CD4-positive, alpha-beta T cell (primary cell): Measurements from ENCODE around the gene NDUFB8. TPM values are rescaled to one million over a fixed set of nuclear protein-coding genes. Genes with fewer than 3 reads are reported as not detected.

Experiments
- ATAC-seq: fragments of 200-7000 bp; cut with Tn5 transposase; one replicate; pipeline ENCODE4 v1.10.0; 2022; ENCODE audit warnings: mild to moderate bottlenecking; ENCODE audit not compliant: poor library complexity
- CTCF ChIA-PET: fragments of 350-600 bp; sonication (Branson Sonifier 250); formaldehyde crosslinking; loops from one replicate; lab custom pipeline; 2021; ENCODE audit warnings: antibody characterized with exemption, inconsistent platforms; lab: Charles Lee
- POLR2A ChIA-PET: fragments of 350-600 bp; sonication (Branson Sonifier 250); formaldehyde crosslinking; loops from one replicate; lab custom pipeline; 2021; ENCODE audit warnings: antibody characterized with exemption, inconsistent platforms; lab: Charles Lee
- DNase-seq, 14 experiments: peaks; one replicate each; pipeline ENCODE4 v3.0.0-alpha.2; 2013 to 2020; ENCODE audit warnings: mixed read lengths in 2 of 14
- H3K27ac ChIP-seq, 2 donors: one replicate each; pipeline versions ENCODE4 v1.5.1 to v1.7.0; 2013; ENCODE audit warnings: low read length in 2 of 2, low read depth in 1 of 2, mild to moderate bottlenecking in 1 of 2
- H3K27me3 ChIP-seq, 2 experiments: 1 replicate in 1 of 2; 2 replicates in 1 of 2; pipeline versions ENCODE4 v1.6.1 to v1.7.0; 2013; ENCODE audit warnings: low read length in 2 of 2, control low read depth in 1 of 2, mild to moderate bottlenecking in 1 of 2, moderate library complexity in 1 of 2; ENCODE audit not compliant: insufficient read depth in 2 of 2, control insufficient read depth in 1 of 2
- H3K36me3 ChIP-seq: one replicate; pipeline ENCODE4 v1.6.1; 2013; ENCODE audit warnings: low read length, control low read depth; ENCODE audit not compliant: insufficient read depth
- H3K4me1 ChIP-seq: one replicate; pipeline ENCODE4 v1.6.1; 2013; ENCODE audit warnings: low read length, control low read depth; ENCODE audit not compliant: insufficient read depth
- H3K4me3 ChIP-seq: one replicate; pipeline ENCODE4 v1.5.1; 2013; ENCODE audit warnings: mild to moderate bottlenecking, low read length, moderate library complexity
- H3K9me3 ChIP-seq, 2 experiments: 1 replicate in 1 of 2; 2 replicates in 1 of 2; pipeline versions ENCODE4 v1.6.1 to v1.7.0; 2013; ENCODE audit warnings: low read length in 2 of 2, mild to moderate bottlenecking in 2 of 2, control low read depth in 1 of 2, moderate library complexity in 1 of 2; ENCODE audit not compliant: control insufficient read depth in 1 of 2, insufficient read depth in 1 of 2
- H3K27ac Mint-ChIP-seq: one replicate; pipeline ENCODE4 v1.8.0; 2020; ENCODE audit warnings: mixed read lengths
- H3K27me3 Mint-ChIP-seq: one replicate; pipeline ENCODE4 v1.8.0; 2021; ENCODE audit warnings: mixed read lengths
- H3K36me3 Mint-ChIP-seq: one replicate; pipeline ENCODE4 v1.8.0; 2021; ENCODE audit warnings: low read depth, mixed read lengths
- H3K4me1 Mint-ChIP-seq: one replicate; pipeline ENCODE4 v1.8.0; 2021; ENCODE audit warnings: low read depth, mixed read lengths
- H3K4me3 Mint-ChIP-seq: one replicate; pipeline ENCODE4 v1.8.0; 2020; ENCODE audit warnings: mild to moderate bottlenecking, mixed read lengths
- H3K9me3 Mint-ChIP-seq: one replicate; pipeline ENCODE4 v1.8.0; 2020; ENCODE audit warnings: mixed read lengths
- intact Hi-C, 2 experiments: fragments of 100-400 bp; cut with DNase I in 1 of 2; cut with micrococcal nuclease in 1 of 2; formaldehyde crosslinking; loops; one replicate each; pipeline versions ENCODE4 v1.15.1 to v1.9.0; 2023 to 2025; cut with DNase I, micrococcal nuclease
- total RNA-seq, 174 experiments: library from RNA in 2 of 174; stranded (reverse) in 2 of 174; gene quantifications; one replicate each; pipeline ENCODE4 v1.2.3 and lab custom pipeline; 2021 to 2026
- TF ChIP-seq, protein P1 (sequence below): fragments of 200-600 bp; IDR thresholded peaks from one replicate; pipeline ENCODE4 v1.8.0; 2022; ENCODE audit warnings: antibody characterized with exemption, mild to moderate bottlenecking

NDUFB8 gene
- total RNA-seq, 2 experiments from 2014 or later = 155 to 173 TPM

DNA sequence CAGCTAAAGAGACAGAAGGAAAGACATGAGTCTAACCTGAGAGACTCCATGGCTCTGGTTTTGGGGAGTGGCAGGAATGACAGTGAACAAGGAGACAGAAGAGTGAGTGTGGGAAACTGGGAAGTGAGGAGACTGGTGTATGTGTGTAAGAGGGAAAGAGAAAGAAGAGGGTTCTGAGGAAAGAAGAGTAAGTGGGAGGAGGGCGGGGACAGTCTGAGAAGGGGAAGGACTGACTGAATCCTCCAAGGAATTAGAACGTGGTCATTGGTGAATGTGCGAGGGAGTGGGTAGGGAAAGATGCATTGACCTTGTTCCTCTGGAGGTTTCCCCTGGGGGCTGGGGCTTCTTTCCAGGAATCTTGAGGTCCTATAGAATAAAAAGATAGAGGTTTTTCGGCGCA lies 40.3 kb downstream of the NDUFB8 start:
- Mint-ChIP-seq H3K27me3 (no peaks in the 10 kb centered on the region), H3K4me1 (no peaks in the 10 kb centered on the region), H3K36me3 (peaks cover 77% of the 10 kb centered on the region), H3K9me3 (no peaks in the 10 kb centered on the region), H3K27ac (no peak overlapping the region), H3K4me3 (no peak overlapping the region)
- no peak overlapping the region for H3K4me3 ChIP-seq
- H3K27ac ChIP-seq = no peak overlapping the region
- POLR2A ChIA-PET = no interaction called here
- H3K4me1 ChIP-seq = no peaks in the 10 kb centered on the region
- H3K36me3 ChIP-seq = peaks cover 49% of the 10 kb centered on the region
- no peak for ATAC-seq
- no peak for DNase-seq
- CTCF ChIA-PET = no interaction called here
- TF ChIP-seq, protein P1, sequence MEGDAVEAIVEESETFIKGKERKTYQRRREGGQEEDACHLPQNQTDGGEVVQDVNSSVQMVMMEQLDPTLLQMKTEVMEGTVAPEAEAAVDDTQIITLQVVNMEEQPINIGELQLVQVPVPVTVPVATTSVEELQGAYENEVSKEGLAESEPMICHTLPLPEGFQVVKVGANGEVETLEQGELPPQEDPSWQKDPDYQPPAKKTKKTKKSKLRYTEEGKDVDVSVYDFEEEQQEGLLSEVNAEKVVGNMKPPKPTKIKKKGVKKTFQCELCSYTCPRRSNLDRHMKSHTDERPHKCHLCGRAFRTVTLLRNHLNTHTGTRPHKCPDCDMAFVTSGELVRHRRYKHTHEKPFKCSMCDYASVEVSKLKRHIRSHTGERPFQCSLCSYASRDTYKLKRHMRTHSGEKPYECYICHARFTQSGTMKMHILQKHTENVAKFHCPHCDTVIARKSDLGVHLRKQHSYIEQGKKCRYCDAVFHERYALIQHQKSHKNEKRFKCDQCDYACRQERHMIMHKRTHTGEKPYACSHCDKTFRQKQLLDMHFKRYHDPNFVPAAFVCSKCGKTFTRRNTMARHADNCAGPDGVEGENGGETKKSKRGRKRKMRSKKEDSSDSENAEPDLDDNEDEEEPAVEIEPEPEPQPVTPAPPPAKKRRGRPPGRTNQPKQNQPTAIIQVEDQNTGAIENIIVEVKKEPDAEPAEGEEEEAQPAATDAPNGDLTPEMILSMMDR = no peak
- no peaks in the 10 kb centered on the region for H3K27me3 ChIP-seq
- intact Hi-C loops = no loop called here
- H3K9me3 ChIP-seq = no peaks in the 10 kb centered on the region

- TF ChIP-seq, protein P1 = no peak
- Histone ChIP-seq H3K27ac (no peak overlapping the region), H3K4me1 (peaks cover 5% of the 10 kb centered on the region), H3K36me3 (peaks cover 41% of the 10 kb centered on the region), H3K9me3 (no peaks in the 10 kb centered on the region), H3K27me3 (no peaks in the 10 kb centered on the region), H3K4me3 (no peak overlapping the region)
- H3K4me1 Mint-ChIP-seq = peaks cover 5% of the 10 kb centered on the region
- POLR2A ChIA-PET = no interaction called here
- peaks cover 59% of the 10 kb centered on the region for H3K36me3 Mint-ChIP-seq
- H3K27ac Mint-ChIP-seq = no peak overlapping the region
- no peak overlapping the region for H3K4me3 Mint-ChIP-seq
- ATAC-seq = no peak
- DNase-seq = no peak
- H3K9me3 Mint-ChIP-seq = no peaks in the 10 kb centered on the region
- CTCF ChIA-PET = no interaction called here
- H3K27me3 Mint-ChIP-seq = no peaks in the 10 kb centered on the region
- intact Hi-C loops = no loop called here
Measured at GRCh38 chr10:100487529-100487928, 42.1 kb downstream of the NDUFB8 start.

GRCh38 chr10:100485801-100486495 lies 43.7 kb downstream of the NDUFB8 start:
- intact Hi-C loops = no loop called here
- H3K36me3 Mint-ChIP-seq = peaks cover 46% of the 10 kb centered on the region
- no peak for ATAC-seq

More at GRCh38 chr10:100485801-100486495, 43.7 kb downstream of the NDUFB8 start:
- ChIA-PET POLR2A (no interaction called here), CTCF (interaction anchor here (5.9 kb wide), 1 partner anchor 33 kb away, joined by 45 read pairs; no protein-coding TSS in a partner anchor)
- Histone ChIP-seq H3K27ac (no peak overlapping the region), H3K9me3 (no peaks in the 10 kb centered on the region), H3K36me3 (peaks cover 38% of the 10 kb centered on the region), H3K4me3 (no peak overlapping the region), H3K4me1 (peaks cover 17% of the 10 kb centered on the region), H3K27me3 (peaks cover 1 to 2% of the 10 kb centered on the region in 2 experiments)
- no peak overlapping the region for H3K4me3 Mint-ChIP-seq
- no peak overlapping the region for H3K27ac Mint-ChIP-seq
- no peaks in the 10 kb centered on the region for H3K9me3 Mint-ChIP-seq
- no peak for DNase-seq
- TF ChIP-seq, protein P1 = no peak
- H3K4me1 Mint-ChIP-seq = peaks cover 13% of the 10 kb centered on the region
- H3K27me3 Mint-ChIP-seq = peaks cover 5% of the 10 kb centered on the region
